Fibroblast of skin of back (primary cell): ENCODE measurements around the gene ADTRP.
A peak's percentile ranks its signal among the peaks of the same experiment; 100 is the strongest.

Source experiments
- DNase-seq: peaks from one replicate; pipeline ENCODE4 v3.0.0-alpha.2; 2013

ADTRP gene

GRCh38 chr6:11773013-11773412 lies 5.6 kb downstream of the ADTRP start:
- no peak for DNase-seq

GRCh38 chr6:11772109-11772825 lies 6.3 kb downstream of the ADTRP start:
- peak; percentile 97 for DNase-seq

GRCh38 chr6:11771473-11772048 lies 7.0 kb downstream of the ADTRP start:
- no peak for DNase-seq

- DNase-seq, result peak; percentile 100
Measured at GRCh38 chr6:11770546-11771466, 7.8 kb downstream of the ADTRP start.

- no peak for DNase-seq
Measured at GRCh38 chr6:11769811-11770545, 8.6 kb downstream of the ADTRP start.

GRCh38 chr6:11769244-11769643 lies 9.4 kb downstream of the ADTRP start:
- peak; percentile 53 for DNase-seq

- no peak for DNase-seq
Measured at GRCh38 chr6:11767978-11768756, 10.4 kb downstream of the ADTRP start.

GRCh38 chr6:11767458-11767857 lies 11.1 kb downstream of the ADTRP start:
- peak; percentile 30 for DNase-seq

- peak; percentile 99 for DNase-seq
Measured at GRCh38 chr6:11766589-11767450, 11.8 kb downstream of the ADTRP start.

- peak; percentile 69 for DNase-seq
Measured at GRCh38 chr6:11766043-11766442, 12.6 kb downstream of the ADTRP start.

GRCh38 chr6:11764250-11764604 lies 14.4 kb downstream of the ADTRP start:
- DNase-seq, result no peak

- DNase-seq, result no peak
Measured at GRCh38 chr6:11763460-11764249, 14.9 kb downstream of the ADTRP start.

GRCh38 chr6:11762794-11763459 lies 15.7 kb downstream of the ADTRP start:
- peak; percentile 30 for DNase-seq

- DNase-seq, result no peak
Measured at GRCh38 chr6:11761744-11762620, 16.6 kb downstream of the ADTRP start.

- DNase-seq, result no peak
Measured at GRCh38 chr6:11760015-11760473, 18.6 kb downstream of the ADTRP start.

- DNase-seq, result no peak
Measured at GRCh38 chr6:11758878-11759277, 19.7 kb downstream of the ADTRP start.

- no peak for DNase-seq
Measured at GRCh38 chr6:11756726-11757125, 21.9 kb downstream of the ADTRP start.

GRCh38 chr6:11756292-11756691 lies 22.3 kb downstream of the ADTRP start:
- DNase-seq, result no peak
